Measurements from ENCODE around the gene IDH2.

IDH2 gene

DNA sequence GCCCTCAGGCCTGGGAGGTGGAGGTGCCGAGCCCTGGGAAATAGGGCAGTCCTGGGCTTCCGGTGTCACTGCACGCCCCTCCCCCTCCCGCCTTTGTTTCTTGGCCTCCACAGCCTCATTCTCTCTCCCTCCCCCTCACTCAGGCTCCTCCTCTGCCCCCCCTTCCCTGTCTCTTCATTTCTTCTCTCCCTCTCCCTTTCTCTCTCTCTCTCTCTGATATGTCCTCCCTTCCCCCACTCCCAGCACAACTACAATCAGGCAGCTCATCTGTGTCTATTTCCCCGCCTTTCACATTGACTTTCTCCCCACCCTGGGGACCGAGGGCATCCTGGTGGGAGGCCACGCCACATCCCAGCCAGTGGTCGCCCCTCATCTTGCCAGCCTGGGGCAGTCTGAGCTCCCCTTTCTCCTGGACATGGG, 40.2 kb downstream of the IDH2 start:
- no peak for DNase-seq

DNA sequence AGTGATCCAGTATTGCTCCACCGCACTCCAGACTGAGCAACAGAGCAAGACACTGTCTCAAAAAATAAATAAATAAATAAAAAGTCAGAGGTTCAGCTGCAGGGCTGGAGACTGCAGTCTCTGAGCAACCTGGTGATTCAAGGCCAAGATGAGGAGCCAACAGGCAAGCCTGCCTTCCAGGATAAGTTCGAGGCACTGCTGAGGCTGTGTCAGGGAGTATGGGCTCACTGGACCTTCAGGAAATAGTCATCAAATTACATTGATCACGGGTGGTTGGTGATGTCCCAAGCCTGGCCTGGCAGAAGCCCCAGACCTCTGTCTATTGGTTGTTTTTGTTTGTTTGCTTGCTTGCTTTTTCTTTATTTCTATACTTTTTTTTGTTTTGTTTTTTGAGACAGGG, 41.5 kb downstream of the IDH2 start:
- no peak for DNase-seq

DNA sequence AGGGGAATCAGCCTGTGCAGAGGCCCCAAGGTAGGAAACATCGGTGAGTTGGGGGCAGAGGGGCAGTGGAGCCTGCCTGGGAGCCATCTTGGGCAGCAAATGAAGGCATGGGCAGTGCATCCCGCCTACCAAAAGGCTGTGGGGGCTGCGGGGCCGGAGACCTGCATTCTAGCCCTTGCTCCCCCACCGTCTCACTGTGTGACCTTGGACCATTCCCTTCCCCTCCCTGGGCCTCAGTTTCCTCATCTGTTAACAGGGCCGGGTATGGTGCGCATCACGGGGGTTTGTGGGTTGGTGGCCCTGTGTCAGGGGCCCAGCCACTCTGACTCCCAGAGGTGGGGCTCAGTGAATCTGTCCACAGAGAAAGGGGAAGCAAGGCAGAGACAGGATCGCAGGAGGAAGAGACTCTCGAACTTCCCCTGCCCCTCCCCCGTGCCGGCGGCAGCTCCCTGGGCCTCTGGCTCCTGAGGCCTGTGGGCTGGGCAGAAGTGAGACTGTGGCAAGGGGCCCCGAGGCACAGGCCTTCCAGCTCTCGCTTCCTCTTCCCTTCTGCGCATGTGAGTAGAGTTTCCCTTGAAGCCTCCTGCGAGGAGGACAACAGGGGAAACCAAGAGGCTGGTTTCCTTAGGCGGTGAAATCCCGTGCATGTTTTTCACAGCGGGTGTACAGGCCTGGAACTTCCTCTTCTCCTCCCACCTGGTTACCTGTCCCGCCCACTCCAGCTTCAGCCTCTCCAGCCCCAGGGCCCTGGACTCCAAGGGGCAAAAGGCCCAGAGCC, 42.9 kb downstream of the IDH2 start:
- no peak for DNase-seq

DNA sequence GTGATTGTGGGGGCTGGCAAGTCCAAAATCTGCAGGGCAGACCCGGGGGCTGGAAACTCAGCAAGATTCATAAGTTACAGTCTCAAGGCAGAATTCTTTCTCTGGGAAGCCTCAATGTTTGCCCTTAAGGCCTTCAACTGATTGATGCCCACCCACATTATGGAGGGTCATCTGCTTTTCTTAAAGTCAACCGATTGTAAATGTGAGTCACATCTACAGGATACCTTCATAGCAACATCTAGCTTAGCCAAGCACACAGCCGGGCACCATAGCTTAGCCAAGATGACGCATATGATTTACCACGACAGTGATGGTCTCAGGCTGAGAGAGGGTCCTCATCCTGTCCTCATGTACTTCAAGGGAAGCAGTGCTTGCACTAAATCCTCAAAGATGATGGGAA, 43.5 kb downstream of the IDH2 start:
- no peak for DNase-seq

DNA sequence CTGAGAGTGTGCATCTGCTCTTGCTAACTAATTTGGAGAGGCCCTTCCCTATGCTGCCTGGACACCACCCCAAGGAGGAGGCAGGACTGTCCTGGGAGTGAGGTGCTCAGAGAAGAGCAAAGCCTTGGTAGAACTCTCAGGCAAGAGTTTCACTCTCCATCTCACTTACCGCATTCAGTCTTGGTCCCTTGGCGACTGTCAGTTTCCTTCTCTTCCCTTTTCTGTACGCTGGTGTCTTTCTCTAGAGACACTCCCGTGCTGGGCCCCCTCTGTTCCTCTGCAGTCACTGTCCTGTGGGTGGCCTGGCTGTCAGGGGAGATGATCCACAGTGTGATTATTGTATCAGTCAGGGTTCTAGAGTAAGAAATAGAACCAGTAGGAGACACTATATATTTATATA, 44.0 kb downstream of the IDH2 start:
- no peak for DNase-seq

DNA sequence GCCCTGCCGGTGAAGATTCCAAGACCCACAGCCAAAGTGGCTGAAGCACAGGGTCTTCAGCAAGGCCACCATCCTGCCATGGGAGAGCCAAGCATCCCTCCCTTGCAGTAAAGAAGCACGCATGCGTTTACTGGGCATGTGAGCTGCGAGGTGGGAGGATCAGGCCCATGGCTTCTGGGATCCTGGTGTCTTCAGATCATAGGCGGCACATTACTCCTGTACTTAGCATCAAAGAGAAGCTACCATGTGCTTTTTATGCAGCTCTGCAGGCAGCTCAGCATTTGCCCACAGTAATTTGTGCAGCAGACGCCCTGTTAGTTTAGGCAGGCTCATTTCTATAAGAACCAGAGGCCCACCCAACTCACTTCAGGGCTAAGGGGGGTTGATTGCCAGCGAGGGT, 45.7 kb downstream of the IDH2 start:
- no peak for DNase-seq

DNA sequence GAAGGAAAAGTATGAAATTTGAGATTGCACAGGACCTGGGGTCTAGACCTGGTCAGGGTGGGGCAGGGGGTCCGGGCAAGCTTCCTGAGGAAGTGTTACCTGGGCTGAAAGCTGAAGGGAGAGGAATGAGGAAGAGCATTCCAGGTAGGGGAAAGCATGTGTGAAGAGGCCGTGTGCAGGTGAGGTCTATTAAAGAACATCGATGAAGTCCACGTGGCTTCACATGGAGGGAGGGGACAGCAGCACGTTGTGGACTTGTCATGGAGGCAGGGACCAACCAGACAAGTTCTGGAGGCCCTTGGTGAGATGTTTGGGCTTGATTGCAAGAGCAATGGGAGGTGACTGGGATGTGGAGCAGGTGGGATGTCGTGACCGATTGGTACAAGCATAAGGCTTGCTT, 47.1 kb downstream of the IDH2 start:
- no peak for DNase-seq

DNA sequence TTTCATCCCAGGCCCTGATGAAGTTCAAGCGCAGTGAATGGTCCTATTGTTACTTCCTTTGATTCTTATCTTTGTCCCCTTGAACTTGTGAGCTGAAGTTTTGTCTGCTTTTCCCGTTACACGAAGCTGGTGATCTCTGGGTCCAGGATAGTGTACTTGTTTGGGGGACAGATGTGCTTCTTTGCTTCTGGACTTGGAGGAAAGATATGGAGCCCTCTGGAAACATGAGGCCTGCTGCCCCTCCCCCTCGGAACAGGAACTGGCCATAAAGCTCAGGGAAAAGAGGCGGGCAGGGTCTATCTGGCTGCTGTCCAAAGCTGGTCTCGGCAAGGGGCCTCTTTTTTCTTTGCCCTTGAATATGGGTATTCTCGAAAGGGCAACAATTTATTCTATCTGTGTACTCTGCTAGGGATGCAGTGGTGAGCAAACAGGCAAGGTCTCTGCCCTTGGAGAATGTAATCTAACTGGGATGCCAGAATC, 47.6 kb downstream of the IDH2 start:
- DNase-seq, result peak; percentile 89

DNA sequence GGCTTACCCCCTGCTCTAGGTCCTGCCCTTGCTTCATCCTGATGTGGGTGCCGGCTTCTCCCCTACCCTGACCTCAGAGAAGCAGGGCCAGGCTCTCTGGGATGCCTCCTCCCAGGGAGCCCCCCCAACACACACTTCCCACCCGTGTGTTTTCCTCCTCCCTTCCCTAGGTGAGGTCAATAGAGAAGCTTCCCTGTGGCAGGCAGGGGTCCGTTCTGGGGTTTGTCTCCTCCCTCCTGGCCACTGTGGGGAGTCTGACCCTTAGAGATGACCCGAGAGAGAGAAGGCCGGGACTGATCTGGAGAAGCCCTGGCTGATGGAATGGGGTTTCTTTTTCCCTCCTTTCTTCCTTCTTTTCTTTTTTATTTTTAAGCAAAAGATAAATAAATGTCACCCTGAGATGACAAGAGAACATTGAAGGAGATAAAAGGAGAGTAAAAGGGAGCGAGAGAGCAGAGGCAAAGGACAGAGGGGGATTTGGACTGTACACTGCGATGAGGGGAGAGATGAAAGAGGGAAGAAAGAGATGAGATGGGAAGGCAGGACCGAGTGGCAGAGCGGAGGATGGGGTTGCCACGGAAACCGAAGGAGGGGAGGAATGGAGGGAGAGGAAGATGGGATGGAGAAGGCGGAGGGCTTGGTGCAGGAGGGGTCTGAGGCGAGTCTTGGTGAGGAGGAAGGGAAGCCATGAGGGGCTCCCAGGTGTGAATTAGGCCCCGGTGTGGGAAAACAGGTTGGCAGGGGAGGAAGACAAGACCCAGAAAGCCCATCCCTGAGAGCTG, 48.4 kb downstream of the IDH2 start:
- DNase-seq, result peak; percentile 14

DNA sequence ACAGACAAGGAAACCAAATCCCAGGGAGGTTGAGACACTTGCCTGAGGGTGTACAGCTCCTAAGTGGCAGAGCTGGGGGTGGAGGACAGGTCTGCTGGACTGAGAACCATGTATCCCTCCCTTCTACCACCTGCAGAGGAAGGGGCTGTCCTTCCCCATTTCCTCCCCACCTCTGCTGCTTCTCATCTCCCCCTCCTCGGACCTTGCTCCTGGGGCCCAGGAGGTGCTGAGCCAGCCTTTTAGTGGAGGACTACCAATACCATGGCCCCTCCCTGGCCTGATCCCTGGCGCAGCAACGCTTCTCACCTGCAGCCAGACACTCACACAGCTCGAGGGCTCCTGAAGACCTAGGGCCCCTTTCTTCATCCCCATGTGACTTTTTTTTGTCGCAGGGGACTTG, 50.4 kb downstream of the IDH2 start:
- DNase-seq, result no peak

DNA sequence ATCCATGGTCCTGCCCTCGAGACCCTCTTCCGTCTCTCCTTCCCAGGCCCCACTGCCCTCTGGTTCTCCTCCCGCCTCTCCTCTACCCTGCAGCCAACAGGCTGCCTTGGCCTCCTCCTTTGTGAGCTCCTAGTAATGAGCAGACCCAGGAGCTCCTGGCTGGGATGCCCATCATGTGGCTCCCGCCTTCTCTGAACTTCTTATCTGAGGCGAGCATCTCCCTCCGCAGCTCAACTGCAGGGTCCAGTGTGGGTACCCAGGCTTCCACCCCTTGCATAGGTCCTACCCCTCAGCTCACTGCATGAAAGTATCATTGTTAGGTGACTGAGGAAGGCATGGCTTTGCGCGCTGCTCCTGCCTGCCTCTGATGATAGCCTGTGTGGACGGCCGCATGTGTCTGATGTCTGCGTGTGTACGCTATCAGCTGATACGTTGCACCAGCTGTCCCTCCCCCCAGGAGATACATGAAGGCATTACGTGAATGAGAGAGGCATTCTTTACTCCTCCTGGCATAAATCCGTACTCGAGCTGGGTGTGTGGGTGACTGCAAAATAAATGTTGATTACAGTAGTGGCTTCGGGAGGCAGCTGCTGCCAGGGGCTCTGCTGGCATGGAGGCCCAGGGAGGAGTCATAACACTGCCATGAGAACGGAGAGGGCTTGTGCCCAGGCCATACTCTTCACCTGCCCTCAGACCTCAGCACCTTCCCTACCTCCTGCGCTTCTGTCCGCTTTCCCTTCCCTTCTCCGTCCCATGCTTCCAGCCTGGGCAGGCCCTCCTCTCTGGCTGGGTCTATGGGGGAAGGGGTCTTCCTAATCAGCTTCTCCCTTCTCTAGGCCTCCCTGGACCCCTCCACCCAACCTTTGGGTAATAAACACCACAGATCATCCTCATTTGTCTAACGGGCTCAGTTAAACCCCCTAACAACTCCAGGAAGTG, 52.3 kb downstream of the IDH2 start:
- DNase-seq, result peak; percentile 31

DNA sequence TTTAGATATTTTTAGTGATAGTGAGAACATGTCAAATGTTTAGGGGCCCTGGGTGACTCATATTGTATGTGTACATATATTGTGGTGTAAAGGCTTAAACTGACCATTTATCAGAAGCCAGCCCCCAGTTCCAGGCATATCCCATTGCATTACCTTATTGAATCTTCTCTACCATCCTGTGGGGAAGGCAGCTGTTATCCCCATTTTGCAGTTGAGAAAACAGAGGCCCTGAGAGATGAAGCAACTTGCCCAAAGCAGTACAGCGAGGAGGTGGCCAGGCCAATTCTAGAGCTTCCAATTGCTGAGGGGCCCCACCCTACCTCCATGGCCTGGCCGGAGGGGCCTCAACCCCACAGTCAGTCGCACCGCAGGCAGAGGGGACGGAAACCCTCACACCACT, 53.2 kb downstream of the IDH2 start:
- DNase-seq, result no peak

DNA sequence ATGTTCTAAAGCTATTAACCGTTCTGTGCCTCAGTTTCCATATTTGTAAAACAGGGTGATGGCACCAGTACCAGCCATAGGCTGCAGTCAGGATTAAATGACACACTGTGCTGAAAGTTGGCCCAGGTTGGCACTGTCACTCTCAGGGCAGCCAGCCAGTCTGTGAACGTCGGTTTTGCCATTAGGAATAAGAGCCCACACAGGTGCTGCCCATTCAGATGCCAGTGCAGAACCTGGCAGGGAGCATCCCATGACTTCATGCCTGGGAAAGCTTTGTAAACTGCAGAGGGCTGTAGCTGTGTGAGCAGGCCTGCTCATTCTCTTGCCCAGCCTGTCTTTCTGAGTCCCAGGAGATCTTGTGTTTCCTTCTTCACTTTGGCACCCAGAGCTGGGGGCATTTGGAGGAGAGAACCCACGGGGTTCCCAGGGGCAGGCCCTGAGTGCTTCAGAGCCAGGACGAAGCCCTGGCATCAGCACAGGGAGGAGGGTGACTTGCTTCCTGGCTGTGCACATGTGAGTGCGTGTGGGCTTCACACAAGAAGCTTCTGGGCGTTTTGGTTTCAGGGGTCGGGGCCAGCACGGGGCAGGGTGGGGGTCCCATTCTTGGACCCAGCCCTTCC, 54.2 kb downstream of the IDH2 start:
- DNase-seq, result no peak

DNA sequence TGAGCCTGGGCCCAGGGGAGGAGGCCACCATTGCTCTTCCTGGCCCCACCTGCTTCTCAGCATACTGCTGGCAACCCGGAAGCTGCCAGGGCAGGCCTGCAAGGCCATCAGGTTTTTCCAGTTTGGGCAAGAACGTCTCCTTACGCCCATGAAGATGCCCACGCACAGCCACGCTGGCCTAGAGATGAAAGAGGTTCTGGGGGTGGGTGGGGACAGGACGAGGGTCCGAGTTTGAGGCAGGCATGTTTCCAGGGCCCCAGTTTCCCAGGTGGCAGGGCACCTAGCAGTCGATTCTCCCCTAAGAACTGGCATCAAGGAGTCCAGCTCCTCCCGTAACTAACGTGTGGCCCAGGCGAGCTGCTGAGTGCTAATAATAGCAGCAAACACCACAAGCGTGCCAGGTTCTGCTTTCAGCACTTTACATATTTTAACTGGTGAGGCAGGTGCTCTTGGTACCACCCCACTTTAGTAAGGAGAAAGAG, 55.3 kb downstream of the IDH2 start:
- no peak for DNase-seq

DNA sequence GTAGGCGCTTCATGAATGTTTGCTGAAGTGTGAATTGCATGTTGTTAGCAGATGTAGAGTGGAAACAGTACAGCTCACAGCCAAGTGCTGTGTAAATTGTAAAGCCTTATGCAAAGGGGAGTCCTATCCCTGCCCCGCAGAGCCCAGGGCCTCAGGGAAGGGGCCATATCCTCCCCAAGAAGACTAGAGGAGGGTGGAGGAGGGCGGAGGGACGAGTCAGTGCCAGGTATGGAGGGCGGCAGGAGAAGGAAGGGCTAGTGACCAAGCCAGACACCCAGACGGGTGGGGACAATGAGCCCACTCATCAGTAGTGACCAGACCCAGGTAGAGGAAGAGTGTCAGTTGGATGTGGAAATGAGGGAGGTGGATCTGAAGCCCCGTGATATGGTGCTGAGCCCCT, 56.0 kb downstream of the IDH2 start:
- DNase-seq, result no peak

DNA sequence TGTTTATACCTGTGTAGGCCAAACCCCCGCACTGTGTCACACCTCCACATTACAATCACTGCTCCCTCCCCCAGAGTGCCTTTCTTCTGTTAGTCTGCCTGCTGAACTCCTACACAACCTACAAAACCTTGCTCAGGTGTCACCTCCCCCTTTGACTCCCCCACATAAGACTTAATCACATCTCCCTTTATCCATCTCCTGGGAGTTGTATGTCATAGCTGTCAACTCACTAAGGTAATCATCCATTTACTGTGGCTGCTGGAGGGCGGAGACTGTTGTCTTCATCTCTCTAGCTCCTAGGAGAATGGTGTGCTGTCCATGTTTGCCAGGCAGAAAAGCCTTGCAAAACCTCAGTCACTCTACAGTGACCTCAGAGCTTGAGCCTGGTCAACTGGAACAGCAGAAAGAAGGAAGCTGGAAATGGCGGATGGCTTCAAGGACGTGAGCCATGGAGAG, 57.3 kb downstream of the IDH2 start:
- DNase-seq, result no peak

DNA sequence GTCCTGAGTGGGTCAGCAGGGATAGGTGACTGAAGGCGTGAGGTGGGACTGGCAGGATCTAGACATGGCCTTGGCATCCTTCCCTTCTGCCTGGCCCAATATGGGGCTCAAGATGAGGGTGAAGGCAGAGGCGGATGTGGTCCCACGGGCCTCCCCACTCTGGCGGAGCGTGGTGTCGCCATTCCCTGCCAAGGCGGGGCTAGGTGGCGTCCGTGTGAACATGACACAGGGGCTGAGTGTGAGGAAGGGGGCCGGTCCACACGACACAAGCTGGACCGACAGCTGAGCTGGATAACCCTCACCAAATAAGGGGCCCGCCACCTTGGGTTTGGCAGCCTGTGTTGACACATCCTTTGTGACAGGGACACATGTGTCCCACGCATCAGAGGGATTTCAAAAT, 58.1 kb downstream of the IDH2 start:
- no peak for DNase-seq

DNA sequence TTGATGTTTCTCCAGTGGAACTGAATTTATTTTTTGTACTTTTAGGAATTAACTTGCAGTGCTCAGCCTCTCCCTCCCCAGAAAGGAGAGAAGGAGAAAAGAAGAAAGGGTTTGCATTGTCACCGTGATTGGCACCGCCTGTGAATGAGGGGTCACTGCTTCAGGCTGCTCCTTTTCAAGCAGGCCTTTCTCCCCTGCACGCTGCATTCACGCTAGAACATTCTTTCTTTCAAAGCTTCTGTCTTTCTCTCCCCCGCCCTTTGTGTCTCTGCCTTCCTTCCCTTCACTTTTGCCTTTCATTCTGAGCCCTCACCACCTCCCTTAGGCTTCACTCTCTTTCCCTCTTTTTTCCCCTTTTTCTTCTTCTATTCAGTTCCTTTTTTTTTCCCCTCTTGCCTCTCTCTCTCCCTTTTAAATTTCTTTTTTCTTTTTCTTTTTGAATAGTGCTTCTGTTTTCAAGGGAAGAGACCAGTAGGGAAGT, 58.7 kb downstream of the IDH2 start:
- DNase-seq, result no peak

DNA sequence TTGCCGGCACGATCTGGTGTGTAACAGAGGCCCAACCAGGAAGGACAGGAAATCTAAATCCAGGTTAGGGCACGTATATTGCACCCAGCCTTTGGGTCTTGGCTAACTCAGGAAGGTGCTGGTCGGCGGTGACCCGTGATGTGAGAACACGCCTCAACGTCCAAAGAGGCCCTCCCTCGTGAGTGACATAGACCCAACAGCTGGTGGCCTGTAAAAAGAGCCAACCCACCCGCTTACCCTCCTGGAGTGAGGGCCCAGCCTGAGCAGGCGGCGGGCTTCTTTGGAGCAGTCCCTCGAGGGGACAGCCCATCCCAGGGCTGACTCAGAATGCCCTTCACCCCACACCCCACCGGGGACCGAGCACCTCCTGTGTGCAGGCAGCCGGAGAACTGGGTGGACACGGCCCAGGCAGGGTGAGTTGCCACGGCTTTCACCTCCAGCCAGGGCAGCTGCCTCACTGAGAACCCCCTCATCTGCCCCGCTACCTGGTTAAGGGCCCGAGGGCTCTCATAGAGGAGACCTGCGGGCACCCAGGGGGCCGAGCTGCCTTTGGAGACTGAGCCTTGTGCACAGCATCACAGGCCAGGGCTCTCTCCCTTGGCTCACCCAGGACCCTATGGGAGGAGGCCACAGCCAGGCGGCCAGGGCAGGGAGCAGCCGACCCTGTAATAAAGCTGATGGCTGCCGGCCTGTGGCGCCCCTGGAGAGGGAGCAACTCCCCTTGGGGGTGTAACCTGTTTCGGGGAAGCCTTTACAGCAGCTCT, 59.3 kb downstream of the IDH2 start:
- DNase-seq, result no peak

DNA sequence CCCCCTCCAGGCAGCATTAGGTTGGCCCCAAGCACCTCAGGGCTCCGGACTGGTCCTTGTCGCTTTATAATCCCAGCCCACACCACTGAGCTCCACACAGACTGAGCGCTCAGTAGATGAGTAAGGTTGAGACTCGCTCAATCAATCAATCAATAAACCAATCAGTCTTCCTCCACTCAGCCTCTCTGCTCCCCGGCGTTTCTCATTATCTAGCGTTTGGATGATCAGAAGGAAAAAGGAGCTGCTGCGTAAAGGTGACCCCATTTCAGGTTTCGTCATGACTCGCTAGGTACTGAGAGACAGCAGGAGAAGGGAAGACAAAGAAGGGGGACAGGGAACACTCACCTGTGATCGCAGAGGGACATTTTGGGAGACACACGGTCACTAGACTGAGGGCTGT, 59.9 kb downstream of the IDH2 start:
- DNase-seq, result no peak

DNA sequence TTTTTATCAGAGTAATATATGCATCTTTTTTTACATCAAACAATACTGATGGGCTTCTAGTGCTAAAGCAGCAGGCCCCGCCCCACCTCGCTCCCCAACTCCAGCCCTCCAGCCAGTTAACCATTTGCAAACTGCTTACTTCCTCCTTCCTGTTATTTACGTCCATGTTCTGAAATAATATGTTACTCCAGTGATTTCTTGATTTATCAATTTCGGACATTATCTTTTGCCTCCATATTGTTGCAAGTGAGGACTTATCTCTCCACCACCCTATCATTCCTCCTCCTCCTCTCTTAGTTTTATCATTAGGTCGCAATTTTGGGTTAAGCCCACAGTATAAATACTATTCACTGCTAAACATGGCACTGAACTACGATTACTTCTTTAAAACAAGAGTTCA, 61.6 kb downstream of the IDH2 start:
- DNase-seq, result no peak

DNA sequence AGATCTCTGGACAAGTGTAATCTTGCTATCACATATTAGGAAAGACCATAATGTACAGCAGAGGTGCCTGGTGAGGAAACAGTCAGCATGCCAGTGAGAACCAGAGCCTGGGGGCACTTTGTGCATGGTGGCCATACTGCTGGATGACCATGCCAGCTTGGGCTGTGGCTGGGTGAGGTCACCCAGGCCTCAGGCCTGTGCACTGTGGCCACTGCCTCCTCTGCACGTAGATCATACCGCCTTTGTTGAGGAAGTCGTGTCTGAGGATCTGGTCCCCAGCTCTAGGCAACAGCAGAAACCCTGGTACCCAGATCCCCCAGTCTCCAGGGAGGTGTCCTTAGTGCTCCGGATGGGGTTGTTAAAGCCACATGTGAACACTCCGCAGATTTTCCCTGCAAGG, 62.3 kb downstream of the IDH2 start:
- no peak for DNase-seq

Data from NCI-H2227 treated with DMSO at 0.1 percent for 48 hours (cell line).